IMR-90 (cell line): Measurements from ENCODE around the gene EPOP. TPM values are rescaled to one million over a fixed set of nuclear protein-coding genes. Genes with fewer than 3 reads are reported as not detected.

Source experiments
- ATAC-seq: fragments of 200-7000 bp; cut with Tn5 transposase; 2 replicates; pipeline ENCODE4 v1.9.1; 2020; ENCODE audit warnings: low read depth, mild to moderate bottlenecking, moderate library complexity
- BruUV-seq: library from RNA; stranded (reverse); fragments of 400-500 nt; replicated peaks from 2 replicates; lab custom pipeline; 2021; lab: Mats Ljungman, UMichigan
- CTCF ChIA-PET: fragments of 300-600 bp; formaldehyde crosslinking; extraction: SDS; loops from one replicate; lab custom pipeline; 2021; ENCODE audit warnings: antibody characterized with exemption; lab: Yijun Ruan, JAX
- POLR2A ChIA-PET: fragments of 300-600 bp; sonication (Branson Sonifier 250); formaldehyde crosslinking; loops from one replicate; lab custom pipeline; 2022; ENCODE audit warnings: antibody characterized with exemption; ENCODE audit not compliant: unreplicated experiment; lab: Charles Lee
- DNase-seq: peaks from one replicate; pipeline ENCODE4 v3.0.0; 2013
- H2AFZ ChIP-seq: replicated peaks from 2 replicates; pipeline ENCODE3; 2013; ENCODE audit warnings: low read length, mild to moderate bottlenecking; ENCODE audit not compliant: poor library complexity
- H2AK5ac ChIP-seq: 2 replicates; pipeline ENCODE4 v1.6.1; 2013; ENCODE audit warnings: low read depth, low read length, inconsistent platforms
- H2AK9ac ChIP-seq: replicated peaks from 2 replicates; pipeline ENCODE3; 2013; ENCODE audit warnings: mild to moderate bottlenecking, low read depth, low read length, moderate library complexity; ENCODE audit not compliant: poor library complexity
- H2BK120ac ChIP-seq: 2 replicates; pipeline ENCODE4 v1.6.1; 2013; ENCODE audit warnings: low read depth, low read length, inconsistent platforms
- H2BK15ac ChIP-seq: 3 replicates; pipeline ENCODE4 v1.6.1; 2013; ENCODE audit warnings: low read depth, low read length, inconsistent platforms
- H2BK20ac ChIP-seq: 2 replicates; pipeline ENCODE4 v1.6.1; 2013; ENCODE audit warnings: low read depth, mild to moderate bottlenecking, inconsistent platforms, low read length, moderate library complexity
- H2BK5ac ChIP-seq: 2 replicates; pipeline ENCODE4 v1.6.1; 2013; ENCODE audit warnings: mild to moderate bottlenecking, low read depth, low read length, inconsistent platforms; ENCODE audit not compliant: poor library complexity, severe bottlenecking
- H3K14ac ChIP-seq: replicated peaks from 2 replicates; pipeline ENCODE4 v1.6.1; 2013; ENCODE audit warnings: low read depth, low read length, inconsistent platforms
- H3K18ac ChIP-seq: 2 replicates; pipeline ENCODE4 v1.6.1; 2013; ENCODE audit warnings: low read depth, low read length, control low read depth
- H3K23ac ChIP-seq: 2 replicates; pipeline ENCODE4 v1.6.1; 2013; ENCODE audit warnings: low read depth, low read length, inconsistent platforms
- H3K27ac ChIP-seq: 2 replicates; pipeline ENCODE4 v1.5.1; 2013; ENCODE audit warnings: mild to moderate bottlenecking, control low read depth, low read length; ENCODE audit not compliant: insufficient read depth
- H3K27me3 ChIP-seq: 2 replicates; pipeline ENCODE4 v1.6.1; 2013; ENCODE audit warnings: low read length; ENCODE audit not compliant: control insufficient read depth, insufficient read depth
- H3K36me3 ChIP-seq: 2 replicates; pipeline ENCODE4 v1.6.1; 2013; ENCODE audit warnings: low read length, mixed read lengths; ENCODE audit not compliant: control insufficient read depth, insufficient read depth
- H3K4ac ChIP-seq: 2 replicates; pipeline ENCODE4 v1.6.1; 2013; ENCODE audit warnings: low read depth, low read length, inconsistent platforms
- H3K4me1 ChIP-seq: 2 replicates; pipeline ENCODE4 v1.6.1; 2013; ENCODE audit warnings: low read length, mixed read lengths; ENCODE audit not compliant: control insufficient read depth, insufficient read depth
- H3K4me2 ChIP-seq: 2 replicates; pipeline ENCODE4 v1.6.1; 2013; ENCODE audit warnings: low read depth, mild to moderate bottlenecking, control low read depth, low read length, moderate library complexity
- H3K4me3 ChIP-seq: 2 replicates; pipeline ENCODE4 v1.5.1; 2013; ENCODE audit warnings: low read depth, mild to moderate bottlenecking, control low read depth, low read length, moderate library complexity; ENCODE audit not compliant: insufficient read depth
- H3K56ac ChIP-seq: 2 replicates; pipeline ENCODE4 v1.6.1; 2013; ENCODE audit warnings: low read length, inconsistent platforms; ENCODE audit not compliant: insufficient read depth; ENCODE audit errors: extremely low read depth
- H3K79me1 ChIP-seq, 2 experiments: 2 replicates each; pipeline ENCODE4 v1.6.1; 2013; ENCODE audit warnings: low read length in 2 of 2, inconsistent platforms in 1 of 2, low read depth in 1 of 2
- H3K9ac ChIP-seq: 2 replicates; pipeline ENCODE4 v1.6.1; 2013; ENCODE audit warnings: low read depth, low read length, control low read depth
- H3K9me1 ChIP-seq: 2 replicates; pipeline ENCODE4 v1.6.1; 2013; ENCODE audit warnings: low read length, inconsistent platforms; ENCODE audit not compliant: insufficient read depth
- H3K9me3 ChIP-seq: 2 replicates; pipeline ENCODE4 v1.6.1; 2013; ENCODE audit warnings: low read length; ENCODE audit not compliant: control insufficient read depth, insufficient read depth
- H4K20me1 ChIP-seq: 2 replicates; pipeline ENCODE4 v1.6.1; 2013; ENCODE audit warnings: low read length, inconsistent platforms; ENCODE audit not compliant: insufficient read depth
- H4K5ac ChIP-seq: 2 replicates; pipeline ENCODE4 v1.6.1; 2013; ENCODE audit warnings: mild to moderate bottlenecking, low read depth, low read length, control low read depth
- H4K8ac ChIP-seq, 2 experiments: 2 replicates each; pipeline ENCODE4 v1.6.1; 2013; ENCODE audit warnings: low read depth in 2 of 2, low read length in 2 of 2, control low read depth in 1 of 2, inconsistent platforms in 1 of 2
- H4K91ac ChIP-seq: 2 replicates; pipeline ENCODE4 v1.6.1; 2013; ENCODE audit warnings: low read depth, low read length, inconsistent platforms; ENCODE audit not compliant: insufficient read depth
- BHLHE40 ChIP-seq: fragments of 150-350 bp; IDR thresholded peaks from 2 replicates; pipeline ENCODE4 v1.6.1; 2016; ENCODE audit warnings: mild to moderate bottlenecking, low read depth, low read length
- CEBPB ChIP-seq: IDR thresholded peaks from 2 replicates; pipeline ENCODE4 v1.6.1; 2012; ENCODE audit warnings: low read depth, low read length, improper control_type of control experiment
- CHD1 ChIP-seq: IDR thresholded peaks from 2 replicates; pipeline ENCODE4 v1.6.1; 2012; ENCODE audit warnings: low read depth, low read length, improper control_type of control experiment
- CTCF ChIP-seq: conservative IDR thresholded peaks from 2 replicates; pipeline ENCODE4 v1.5.1; 2012; ENCODE audit warnings: mild to moderate bottlenecking, low read depth, low read length, improper control_type of control experiment
- ELK1 ChIP-seq: fragments of 150-350 bp; IDR thresholded peaks from 2 replicates; pipeline ENCODE4 v1.6.1; 2016; ENCODE audit warnings: low read depth, mild to moderate bottlenecking, low read length, moderate library complexity, borderline replicate concordance
- FOS ChIP-seq: fragments of 150-350 bp; IDR thresholded peaks from 2 replicates; pipeline ENCODE4 v1.6.1; 2016; ENCODE audit warnings: low read depth, low read length
- MAFK ChIP-seq: IDR thresholded peaks from 2 replicates; pipeline ENCODE4 v1.6.1; 2012; ENCODE audit warnings: low read depth, low read length, improper control_type of control experiment
- MAZ ChIP-seq: IDR thresholded peaks from 2 replicates; pipeline ENCODE4 v1.6.1; 2012; ENCODE audit warnings: low read depth, mild to moderate bottlenecking, low read length, improper control_type of control experiment, moderate library complexity, borderline replicate concordance
- MXI1 ChIP-seq: IDR thresholded peaks from 2 replicates; pipeline ENCODE4 v1.6.1; 2012; ENCODE audit warnings: low read depth, mild to moderate bottlenecking, low read length, moderate library complexity, borderline replicate concordance
- NFE2L2 ChIP-seq: fragments of 150-350 bp; IDR thresholded peaks from 2 replicates; pipeline ENCODE4 v1.6.1; 2016; ENCODE audit warnings: low read depth, mild to moderate bottlenecking, low read length
- POLR2A ChIP-seq: IDR thresholded peaks from 2 replicates; pipeline ENCODE4 v1.6.1; 2012; ENCODE audit warnings: mild to moderate bottlenecking, low read depth, low read length
- RAD21 ChIP-seq: IDR thresholded peaks from 2 replicates; pipeline ENCODE4 v1.6.1; 2012; ENCODE audit warnings: low read length, improper control_type of control experiment
- RCOR1 ChIP-seq: IDR thresholded peaks from 2 replicates; pipeline ENCODE4 v1.6.1; 2012; ENCODE audit warnings: mild to moderate bottlenecking, low read length, improper control_type of control experiment; ENCODE audit not compliant: insufficient replicate concordance
- RFX5 ChIP-seq: IDR thresholded peaks from 2 replicates; pipeline ENCODE4 v1.8.0; 2012; ENCODE audit warnings: low read depth, mild to moderate bottlenecking, low read length, moderate library complexity
- SMC3 ChIP-seq: fragments of 150-350 bp; IDR thresholded peaks from 2 replicates; pipeline ENCODE4 v1.6.1; 2016; ENCODE audit warnings: low read depth, mild to moderate bottlenecking, antibody characterized with exemption, low read length, moderate library complexity
- USF2 ChIP-seq: fragments of 150-350 bp; IDR thresholded peaks from 2 replicates; pipeline ENCODE4 v1.6.1; 2017; ENCODE audit warnings: mild to moderate bottlenecking, antibody characterized with exemption, low read length, low read depth
- WGBS, 2 experiments: methylation state at CpG; one replicate each; pipeline versions ENCODE4 v1.1.5 to v1.1.7; 2013; ENCODE audit warnings: missing lambda C conversion rate in 2 of 2; ENCODE audit not compliant: insufficient read length in 1 of 2; ENCODE audit errors: extremely low coverage in 2 of 2; 5-methylcytosine and 5-hydroxymethylcytosine counted together
- dilution Hi-C: fragments of 300-500 bp; cut with HindIII; formaldehyde crosslinking; loops from one replicate; pipeline ENCODE4 v1.14.3; 2018; ENCODE audit warnings: low sequenced_read_pairs; ENCODE audit not compliant: unreplicated experiment
- in situ Hi-C: fragments of 300-500 bp; cut with MboI; formaldehyde crosslinking; loops from 3 replicates; pipeline ENCODE4 v1.14.3; 2019; ENCODE audit warnings: low sequenced_read_pairs, inconsistent platforms, mixed read lengths
- intact Hi-C: fragments of 100-400 bp; cut with micrococcal nuclease; formaldehyde crosslinking; loops from 2 replicates; pipeline ENCODE4 v1.10.0; 2022
- polyA plus RNA-seq, 3 experiments: library from polyadenylated mRNA; depleted of rRNA; stranded (reverse); fragments of >200 nt; gene quantifications; 2 replicates each; pipeline ENCODE4 v1.2.3, GENCODE V29; 2012; ENCODE audit warnings: low replicate concordance in 1 of 3
- total RNA-seq: library from RNA; depleted of rRNA; stranded (reverse); fragments of >200 nt; gene quantifications from 2 replicates; pipeline ENCODE4 v1.2.3, GENCODE V29; 2012

The EPOP gene
- total and polyA plus RNA-seq, 2 of the 4 experiments (the other 2 are of a cell fraction): 0.36 to 0.82 TPM

- Histone ChIP-seq H3K9me3 (no peaks in the 10 kb centered on the region), H2AK5ac (no peak overlapping the region), H4K8ac (no peak overlapping the region), H3K4me2 (no peak overlapping the region), H3K4me1 (no peaks in the 10 kb centered on the region), H3K23ac (no peak overlapping the region), H3K27ac (no peak overlapping the region), H2BK5ac (no peak overlapping the region), H3K9me1 (no peaks in the 10 kb centered on the region), H3K79me1 (no peaks in the 10 kb centered on the region), H3K9ac (no peak overlapping the region), H3K27me3 (peaks cover 7% of the 10 kb centered on the region), H2AFZ (no peak overlapping the region), H3K4ac (no peak overlapping the region), H4K5ac (no peak overlapping the region), H2AK9ac (no peak overlapping the region), H3K14ac (no peak overlapping the region), H3K4me3 (no peak overlapping the region), H4K91ac (no peak overlapping the region), H2BK15ac (no peak overlapping the region), H2BK20ac (no peak overlapping the region), H4K20me1 (no peaks in the 10 kb centered on the region), H2BK120ac (no peak overlapping the region), H3K56ac (no peak overlapping the region), H3K18ac (no peak overlapping the region), H3K36me3 (no peaks in the 10 kb centered on the region)
- BruUV-seq: no TSS peak
- WGBS, 2 experiments: no CpG with 5 or more reads among the region's 3 CpGs
- dilution Hi-C loops: no loop called here
- ChIA-PET CTCF (no interaction called here), POLR2A (no interaction called here)
- ATAC-seq (no peak), DNase-seq (no peak)
- TF ChIP-seq USF2 (no peak), CEBPB (no peak), RCOR1 (no peak), ELK1 (no peak), FOS (no peak), NFE2L2 (no peak), RFX5 (no peak), POLR2A (no peak), RAD21 (no peak), CTCF (no peak), CHD1 (no peak), SMC3 (no peak), BHLHE40 (no peak), MAFK (no peak), MXI1 (no peak), MAZ (no peak)
- intact Hi-C loops: no loop called here
- in situ Hi-C loops: no loop called here
Observed at GRCh38 chr17:38681096-38681495, 6.3 kb upstream of the EPOP start.
